ENCODE measurements around the gene CACNA1G.
A peak's percentile ranks its signal among the peaks of the same experiment; 100 is the strongest.

GRCh38 chr17:50630524-50631194 is 70.1 kb downstream of the CACNA1G start:
- TF ChIP-seq CTCF (IDR thresholded peaks at IDR 0.05) (peak; percentile 78 to 94 (median 92)), POLR2A (IDR thresholded peaks at IDR 0.05) (no peak)

Measured in right lobe of liver (tissue), 4 donors.